Measurements from ENCODE around the gene ZNF665. TPM values are rescaled to one million over a fixed set of nuclear protein-coding genes. Genes with fewer than 3 reads are reported as not detected.
"Not testable (repeated sequence)": the region's sequence is repeated elsewhere in the genome, so short reads cannot be mapped to it uniquely, and the experiment has no call there.

ZNF665 gene
- total RNA-seq = 5.2 and 8.2 TPM in 2 replicates
- long read RNA-seq, full-length matches to known transcripts = 2 of 7 reads
- long read RNA-seq, partial matches to known transcripts = 1 of 7 reads
- long read RNA-seq, other reads (novel, unspliced or antisense) = 4 of 7 reads

DNA sequence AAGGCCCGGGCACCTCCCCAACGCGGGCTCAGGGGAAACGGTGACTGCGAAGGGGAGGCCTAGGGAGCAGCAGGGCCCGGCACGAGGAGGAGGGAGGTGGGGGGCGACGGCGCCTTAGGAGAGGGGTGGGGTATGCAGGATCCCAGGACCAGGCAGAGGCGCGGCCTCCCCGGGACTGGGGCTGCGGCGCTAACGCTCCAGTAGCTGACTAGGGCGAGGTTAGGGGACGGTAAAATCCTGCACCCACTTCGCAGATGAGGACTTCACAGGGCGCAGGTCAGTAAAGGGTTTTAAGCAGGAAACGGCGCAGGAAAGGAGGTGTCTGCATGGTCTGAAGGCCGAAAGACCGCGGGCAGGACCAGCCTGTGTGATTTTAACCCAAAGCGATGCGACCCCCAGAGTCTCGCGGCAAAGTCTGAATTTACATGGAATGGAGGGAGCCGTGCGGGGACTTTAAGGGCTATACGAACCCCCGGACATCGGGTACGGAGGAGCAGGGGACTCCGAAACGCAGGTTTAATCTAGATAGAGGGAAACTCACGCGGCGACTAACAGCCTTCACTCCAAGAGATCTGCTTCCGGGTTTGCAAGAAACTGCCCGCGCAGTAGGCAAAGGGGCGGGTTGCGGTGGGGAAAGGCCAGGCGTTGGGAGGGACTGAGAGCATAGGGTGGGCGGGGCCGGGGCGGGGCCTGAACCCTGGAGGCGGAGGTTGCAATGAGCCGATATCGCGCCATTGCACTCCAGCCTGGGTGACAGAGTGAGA lies at the start of gene ZNF665:
ZNF665 (minus strand) TSS at position 588 of the 764 bp plus-strand sequence. CDS start 10,460 bp downstream, outside the sequence.
- H3K4me3 Mint-ChIP-seq = peak within 1 kb of the TSS; percentile 99
- peak; percentile 67 for DNase-seq (ENCODE audit: low read depth, low spot score)
- peak within 1 kb of the TSS; percentile 91 for H3K27ac Mint-ChIP-seq (ENCODE audit: unreplicated experiment)
- H3K36me3 Mint-ChIP-seq (ENCODE audit: low read depth) = peaks cover 40% of the 10 kb centered on the region
- peaks cover 37% of the 10 kb centered on the region for H3K4me1 Mint-ChIP-seq
- H3K9me3 Mint-ChIP-seq = peaks cover 7% of the 10 kb centered on the region
- TF ChIP-seq, protein P1, sequence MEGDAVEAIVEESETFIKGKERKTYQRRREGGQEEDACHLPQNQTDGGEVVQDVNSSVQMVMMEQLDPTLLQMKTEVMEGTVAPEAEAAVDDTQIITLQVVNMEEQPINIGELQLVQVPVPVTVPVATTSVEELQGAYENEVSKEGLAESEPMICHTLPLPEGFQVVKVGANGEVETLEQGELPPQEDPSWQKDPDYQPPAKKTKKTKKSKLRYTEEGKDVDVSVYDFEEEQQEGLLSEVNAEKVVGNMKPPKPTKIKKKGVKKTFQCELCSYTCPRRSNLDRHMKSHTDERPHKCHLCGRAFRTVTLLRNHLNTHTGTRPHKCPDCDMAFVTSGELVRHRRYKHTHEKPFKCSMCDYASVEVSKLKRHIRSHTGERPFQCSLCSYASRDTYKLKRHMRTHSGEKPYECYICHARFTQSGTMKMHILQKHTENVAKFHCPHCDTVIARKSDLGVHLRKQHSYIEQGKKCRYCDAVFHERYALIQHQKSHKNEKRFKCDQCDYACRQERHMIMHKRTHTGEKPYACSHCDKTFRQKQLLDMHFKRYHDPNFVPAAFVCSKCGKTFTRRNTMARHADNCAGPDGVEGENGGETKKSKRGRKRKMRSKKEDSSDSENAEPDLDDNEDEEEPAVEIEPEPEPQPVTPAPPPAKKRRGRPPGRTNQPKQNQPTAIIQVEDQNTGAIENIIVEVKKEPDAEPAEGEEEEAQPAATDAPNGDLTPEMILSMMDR (conservative IDR thresholded peaks at IDR 0.05) = no peak
- no peaks in the 10 kb centered on the region for H3K27me3 Mint-ChIP-seq (ENCODE audit: low read depth)

DNA sequence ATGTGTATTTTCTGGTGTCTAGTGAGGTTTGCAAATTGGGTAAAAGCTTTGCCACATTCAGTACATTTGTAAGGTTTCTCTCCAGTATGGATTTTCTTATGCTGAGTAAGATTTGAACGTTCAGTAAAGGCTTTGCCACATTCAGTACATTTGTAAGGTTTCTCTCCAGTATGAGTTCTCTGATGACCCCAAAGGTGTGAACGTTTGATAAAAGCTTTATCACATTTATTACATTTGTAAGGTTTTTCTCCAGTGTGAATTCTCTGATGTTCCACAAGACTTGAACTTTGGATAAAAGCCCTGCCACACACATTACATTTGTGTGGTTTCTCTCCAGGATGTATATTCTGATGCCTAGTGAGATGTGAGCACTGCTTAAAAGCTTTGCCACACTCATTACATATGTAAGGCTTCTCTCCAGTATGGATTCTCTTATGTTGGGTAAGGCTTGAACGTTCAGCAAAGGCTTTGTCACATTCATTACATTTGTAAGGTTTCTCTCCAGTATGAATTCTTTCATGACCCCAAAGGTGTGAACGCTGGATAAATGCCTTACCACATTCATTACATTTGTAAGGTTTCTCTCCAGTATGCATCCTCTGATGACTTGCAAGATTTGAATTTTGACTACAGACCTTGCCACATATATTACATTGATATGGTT lies 44.1 kb upstream of the ZNF665 start:
- Mint-ChIP-seq H3K4me3 (no peak overlapping the region), H3K27ac (ENCODE audit: unreplicated experiment) (no peak overlapping the region), H3K27me3 (ENCODE audit: low read depth) (no peaks in the 10 kb centered on the region), H3K4me1 (no peaks in the 10 kb centered on the region), H3K9me3 (peaks cover 45% of the 10 kb centered on the region), H3K36me3 (ENCODE audit: low read depth) (peaks cover 68% of the 10 kb centered on the region)
- DNase-seq (ENCODE audit: low read depth, low spot score) = no peak
- TF ChIP-seq, protein P1 (conservative IDR thresholded peaks at IDR 0.05) = no peak

DNA sequence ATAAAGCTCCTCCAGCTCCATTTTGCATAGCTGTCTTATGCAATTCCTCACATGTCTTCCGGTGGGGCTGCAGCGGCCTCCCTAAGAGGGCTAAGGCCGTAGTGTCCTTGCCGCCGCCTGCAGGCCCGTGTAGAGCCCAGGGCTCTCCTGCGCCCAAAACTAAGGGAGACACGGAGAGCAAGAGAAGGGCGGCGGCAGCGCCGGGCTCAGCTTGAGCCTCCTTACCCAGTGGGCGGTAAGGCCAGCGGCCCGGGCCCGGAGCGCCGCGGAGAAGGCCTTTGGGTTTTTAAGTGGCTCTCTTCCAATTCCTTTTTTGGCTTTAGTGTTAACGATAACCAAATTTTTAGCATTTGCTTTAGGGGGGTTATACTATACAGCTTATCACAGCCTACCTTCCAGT lies 31.4 kb upstream of the ZNF665 start:
- TF ChIP-seq, protein P1 (conservative IDR thresholded peaks at IDR 0.05) = no peak
- no peak overlapping the region for H3K27ac Mint-ChIP-seq (ENCODE audit: unreplicated experiment)
- H3K9me3 Mint-ChIP-seq = peaks cover 28% of the 10 kb centered on the region
- H3K4me3 Mint-ChIP-seq = no peak overlapping the region
- H3K36me3 Mint-ChIP-seq (ENCODE audit: low read depth) = peaks cover 30% of the 10 kb centered on the region
- H3K27me3 Mint-ChIP-seq (ENCODE audit: low read depth) = no peaks in the 10 kb centered on the region
- no peak for DNase-seq (ENCODE audit: low read depth, low spot score)
- H3K4me1 Mint-ChIP-seq = no peaks in the 10 kb centered on the region

DNA sequence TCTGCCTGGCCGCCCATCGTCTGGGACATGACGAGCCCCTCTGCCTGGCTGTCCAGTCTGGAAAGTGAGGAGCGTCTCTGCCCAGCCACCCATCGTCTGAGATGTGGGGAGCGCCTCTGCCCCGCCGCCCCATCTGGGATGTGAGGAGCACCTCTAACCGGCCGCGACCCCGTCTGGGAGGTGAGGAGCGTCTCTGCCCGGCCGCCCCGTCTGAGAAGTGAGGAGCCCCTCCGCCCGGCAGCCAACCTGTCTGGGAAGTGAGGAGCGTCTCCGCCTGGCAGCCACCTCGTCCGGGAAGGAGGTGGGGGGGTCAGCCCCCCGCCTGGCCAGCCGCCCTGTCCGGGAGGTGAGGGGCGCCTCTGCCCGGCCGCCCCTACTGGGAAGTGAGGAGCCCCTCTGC lies 29.6 kb upstream of the ZNF665 start:
- Mint-ChIP-seq H3K9me3 (peaks cover 33% of the 10 kb centered on the region), H3K36me3 (ENCODE audit: low read depth) (peaks cover 27% of the 10 kb centered on the region)
- H3K27ac Mint-ChIP-seq (ENCODE audit: unreplicated experiment); H3K4me3 Mint-ChIP-seq; DNase-seq (ENCODE audit: low read depth, low spot score); H3K4me1 Mint-ChIP-seq; H3K27me3 Mint-ChIP-seq (ENCODE audit: low read depth): not testable (repeated sequence)

DNA sequence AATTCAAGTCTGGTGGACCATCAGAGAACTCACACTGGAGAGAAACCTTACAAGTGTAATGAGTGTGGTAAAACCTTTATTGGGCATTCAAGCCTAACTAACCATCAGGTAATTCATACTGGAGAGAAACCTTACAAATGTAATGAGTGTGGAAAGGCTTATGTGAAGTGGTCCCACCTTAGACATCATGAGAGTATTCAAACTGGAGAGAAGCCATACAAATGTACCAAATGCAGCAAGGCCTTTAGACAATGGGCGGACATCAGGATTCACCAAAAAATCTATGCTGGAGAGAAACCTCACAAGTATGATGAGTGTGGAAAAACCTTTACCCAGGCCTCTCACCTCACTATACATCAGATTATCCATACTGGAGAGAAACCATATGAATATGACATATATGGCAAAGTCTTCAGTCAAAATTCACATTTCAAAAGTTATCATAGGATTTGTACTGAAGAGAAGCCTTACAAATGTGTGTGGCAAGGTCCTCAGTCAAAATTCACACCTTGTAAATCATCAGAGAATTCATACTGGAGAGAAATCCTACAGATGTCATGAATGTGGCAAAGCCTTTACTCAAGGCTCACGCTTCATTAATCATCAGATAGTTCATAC lies 19.7 kb upstream of the ZNF665 start:
- no peaks in the 10 kb centered on the region for H3K27me3 Mint-ChIP-seq (ENCODE audit: low read depth)
- H3K27ac Mint-ChIP-seq (ENCODE audit: unreplicated experiment) = no peak overlapping the region
- no peaks in the 10 kb centered on the region for H3K4me1 Mint-ChIP-seq
- H3K4me3 Mint-ChIP-seq = no peak overlapping the region
- H3K9me3 Mint-ChIP-seq = peaks cover 36% of the 10 kb centered on the region
- H3K36me3 Mint-ChIP-seq (ENCODE audit: low read depth) = peaks cover 65% of the 10 kb centered on the region
- TF ChIP-seq, protein P1 (conservative IDR thresholded peaks at IDR 0.05) = no peak
- DNase-seq (ENCODE audit: low read depth, low spot score) = no peak

DNA sequence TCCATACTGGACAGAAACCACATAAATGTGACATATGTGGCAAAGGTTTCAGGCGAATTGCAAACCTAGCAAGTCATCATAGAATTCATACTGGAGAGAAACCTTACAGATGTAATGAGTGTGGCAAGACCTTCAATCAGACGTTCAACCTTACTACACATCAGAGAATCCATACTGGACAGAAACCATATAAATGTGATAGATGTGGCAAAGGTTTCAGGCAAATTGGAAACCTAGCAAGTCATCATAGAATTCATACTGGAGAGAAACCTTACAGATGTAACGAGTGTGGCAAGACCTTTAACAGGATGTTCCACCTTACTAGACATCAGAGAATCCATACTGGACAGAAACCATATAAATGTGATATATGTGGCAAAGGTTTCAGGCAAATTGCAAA lies 18.4 kb upstream of the ZNF665 start:
- not testable (repeated sequence) for H3K4me3 Mint-ChIP-seq; H3K27me3 Mint-ChIP-seq (ENCODE audit: low read depth); DNase-seq (ENCODE audit: low read depth, low spot score); H3K4me1 Mint-ChIP-seq; H3K27ac Mint-ChIP-seq (ENCODE audit: unreplicated experiment)
- Mint-ChIP-seq H3K36me3 (ENCODE audit: low read depth) (peaks cover 74% of the 10 kb centered on the region), H3K9me3 (peaks cover 43% of the 10 kb centered on the region)
